ENCODE measurements around the gene KCNQ5.

The KCNQ5 gene

DNA sequence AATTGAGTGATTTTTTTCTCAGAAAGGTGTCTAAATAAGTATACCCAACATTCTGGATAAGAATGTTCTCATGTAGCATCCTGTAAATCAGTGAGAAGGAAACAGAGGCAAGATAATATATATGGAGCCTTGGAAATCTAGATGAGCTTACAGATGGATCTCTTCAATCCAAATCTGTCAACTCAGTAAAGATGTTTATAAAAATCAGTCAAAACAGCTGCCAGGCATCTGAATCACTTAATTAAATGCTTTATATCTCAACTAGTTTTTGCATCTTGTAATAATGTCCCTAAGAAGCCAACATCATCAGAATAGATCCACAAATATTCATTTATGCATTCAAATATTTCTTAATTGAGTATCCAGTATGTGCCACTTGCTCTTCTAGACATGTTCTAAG lies 303.3 kb downstream of the KCNQ5 start:
- DNase-seq, result no peak

DNA sequence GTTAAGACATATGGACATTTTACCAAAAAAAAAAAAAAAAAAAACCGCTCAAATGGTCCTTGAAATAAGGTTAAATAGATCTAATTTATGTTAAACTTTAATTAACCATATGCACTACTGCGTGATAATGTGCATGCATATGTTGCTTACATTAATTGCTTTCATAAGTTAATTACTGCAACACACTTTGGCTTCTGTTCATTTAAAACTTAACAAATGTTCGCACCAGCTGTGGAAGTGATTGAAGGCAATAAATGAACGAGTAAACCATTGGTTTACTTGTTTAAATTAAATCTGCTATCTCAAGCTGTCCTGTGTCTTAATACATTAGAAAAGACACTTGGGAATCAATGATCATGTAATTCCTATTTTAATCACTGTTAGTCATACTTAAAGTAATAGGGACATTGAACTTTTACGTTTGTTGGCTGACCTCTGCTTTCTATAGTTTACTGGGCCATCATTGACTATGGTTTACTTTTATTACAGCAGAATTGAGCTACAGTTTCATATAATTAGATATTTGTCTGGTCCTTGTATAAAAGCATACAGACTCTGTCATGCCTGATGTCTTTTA lies 308.8 kb downstream of the KCNQ5 start:
- no peak for DNase-seq

DNA sequence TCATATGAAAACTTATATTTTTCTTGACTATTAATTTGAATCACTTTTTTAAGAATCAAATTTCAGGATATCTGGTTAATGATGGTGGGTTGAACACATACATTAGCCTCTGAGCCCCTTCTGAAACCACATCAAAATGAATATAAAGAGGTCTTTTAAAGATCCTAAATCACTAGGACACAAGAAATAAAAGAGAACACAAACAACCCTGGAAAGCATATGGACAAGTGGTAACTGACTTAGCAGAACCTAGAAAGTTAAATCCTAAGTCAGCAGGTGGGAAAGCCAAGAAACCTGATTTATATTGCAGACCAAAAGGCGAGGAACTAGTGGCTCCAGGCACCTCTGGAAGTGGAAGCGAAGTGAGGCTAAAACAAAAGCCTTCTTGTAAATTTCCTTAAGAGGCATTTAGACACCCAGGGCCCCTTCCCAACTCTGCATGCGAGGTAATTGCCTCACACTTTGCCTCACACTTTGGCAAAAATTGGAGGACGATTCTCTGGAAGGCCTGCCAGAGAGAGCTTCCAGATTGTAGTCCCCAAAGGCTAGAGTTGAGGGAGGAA lies 309.5 kb downstream of the KCNQ5 start:
- no peak for DNase-seq

DNA sequence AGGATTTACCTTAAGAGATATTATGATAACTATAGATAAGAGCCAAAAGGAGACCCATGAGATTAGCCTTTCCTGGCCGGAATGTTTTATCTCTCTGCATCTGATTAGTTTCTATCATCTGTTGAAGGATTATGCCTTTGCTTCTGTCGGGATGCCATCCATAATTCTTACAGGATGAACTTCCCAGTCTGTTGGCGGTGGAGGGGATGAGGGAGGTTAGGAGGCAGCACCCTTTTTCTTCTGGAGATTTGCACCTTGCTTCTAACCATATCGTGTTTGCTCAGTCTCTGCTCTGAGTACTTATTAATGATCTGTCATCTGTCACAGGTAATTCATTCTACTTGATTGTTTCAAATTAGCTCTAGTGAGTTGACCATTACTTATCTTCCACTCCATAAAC lies 311.4 kb downstream of the KCNQ5 start:
- no peak for DNase-seq

DNA sequence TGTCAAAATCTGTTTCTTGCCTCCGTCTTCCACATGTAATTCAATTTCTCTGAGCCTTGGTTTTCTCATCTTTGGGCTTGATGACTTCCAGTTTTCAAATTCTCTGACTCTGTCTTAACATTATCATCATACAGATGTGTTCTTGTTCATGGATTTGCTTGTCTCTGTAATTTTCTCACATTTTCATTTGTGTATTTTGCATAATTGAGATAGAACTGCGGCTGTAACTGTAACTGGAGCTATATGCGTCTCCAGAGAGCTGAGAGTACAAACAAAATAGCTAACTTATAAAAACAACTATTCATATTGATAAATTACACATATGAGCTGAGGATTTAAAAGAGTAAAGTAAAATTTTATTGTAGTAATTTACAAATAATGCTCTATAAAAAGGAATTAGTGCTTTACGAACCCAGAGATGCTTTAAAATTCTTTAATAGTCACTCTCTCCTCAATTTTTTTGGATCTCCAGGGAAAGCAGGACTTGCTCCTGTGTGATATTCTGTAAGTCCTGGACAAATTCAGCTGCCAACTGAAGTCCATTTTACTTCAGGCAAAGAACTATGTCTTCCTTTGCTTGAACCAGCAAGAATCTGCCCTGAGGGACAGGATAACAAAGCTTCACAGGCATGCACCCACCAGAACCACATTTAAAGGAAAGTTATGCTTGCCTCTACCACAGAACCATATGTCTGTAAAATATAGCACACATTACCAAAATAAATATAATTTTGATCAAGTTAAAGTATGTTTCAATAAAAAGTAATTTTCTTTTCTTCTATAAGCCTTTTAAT lies 315.1 kb downstream of the KCNQ5 start:
- DNase-seq, result peak; percentile 60

DNA sequence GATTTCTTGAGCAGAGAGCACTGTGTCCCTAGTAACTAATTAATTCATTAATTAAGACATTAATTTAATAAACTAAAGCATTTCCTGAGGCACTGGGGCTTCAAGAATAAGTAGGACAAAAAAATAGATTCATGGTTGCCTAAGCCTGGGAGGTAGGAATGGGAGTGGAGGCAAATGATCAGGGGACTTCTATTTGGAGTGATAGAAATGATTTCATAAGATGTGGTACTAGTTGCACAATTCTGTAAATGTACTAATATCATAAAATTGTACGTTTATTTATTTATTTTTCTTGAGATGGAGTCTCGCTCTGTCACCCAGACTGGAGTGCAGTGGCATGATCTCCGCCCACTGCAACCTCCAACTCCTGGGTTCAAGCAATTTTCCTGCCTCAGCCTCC lies 316.2 kb downstream of the KCNQ5 start:
- no peak for DNase-seq

DNA sequence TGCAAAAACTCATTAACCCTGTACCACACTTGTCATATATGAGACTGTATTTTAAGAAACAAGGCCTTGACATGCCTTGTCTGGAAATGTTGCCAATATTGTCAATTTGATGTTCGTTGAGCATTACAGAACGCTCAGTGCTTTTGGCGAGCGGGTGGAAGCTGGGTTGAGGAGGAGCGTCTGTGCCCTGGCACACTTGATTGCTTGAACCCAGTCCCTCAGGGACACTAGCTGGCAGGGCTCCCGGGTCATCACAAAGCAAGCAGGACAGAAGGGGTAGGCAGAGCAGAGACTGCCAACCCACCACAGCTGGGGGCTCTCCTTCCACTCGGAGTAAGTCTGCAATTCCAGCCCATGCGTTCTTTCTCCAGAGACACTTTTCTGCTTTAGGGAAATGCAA lies 317.1 kb downstream of the KCNQ5 start:
- DNase-seq, result no peak

DNA sequence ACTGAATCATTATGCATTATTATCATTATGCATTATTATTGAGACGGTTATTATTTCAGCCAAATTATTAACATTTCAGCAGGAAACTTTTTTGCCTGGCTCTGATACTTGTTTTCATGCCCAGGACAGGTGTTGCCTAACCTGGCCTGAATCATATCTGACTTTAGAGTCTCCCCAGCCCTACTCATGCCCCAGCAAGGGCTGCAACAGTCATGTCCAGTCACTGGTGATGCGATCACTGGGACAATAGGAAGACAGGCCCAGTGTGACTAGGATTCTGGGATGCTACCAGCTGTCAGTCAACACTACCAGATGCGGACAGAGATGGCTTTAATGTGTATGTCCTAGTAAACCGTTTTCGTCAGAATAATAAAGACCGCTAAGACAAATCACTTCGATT lies 318.4 kb downstream of the KCNQ5 start:
- no peak for DNase-seq

DNA sequence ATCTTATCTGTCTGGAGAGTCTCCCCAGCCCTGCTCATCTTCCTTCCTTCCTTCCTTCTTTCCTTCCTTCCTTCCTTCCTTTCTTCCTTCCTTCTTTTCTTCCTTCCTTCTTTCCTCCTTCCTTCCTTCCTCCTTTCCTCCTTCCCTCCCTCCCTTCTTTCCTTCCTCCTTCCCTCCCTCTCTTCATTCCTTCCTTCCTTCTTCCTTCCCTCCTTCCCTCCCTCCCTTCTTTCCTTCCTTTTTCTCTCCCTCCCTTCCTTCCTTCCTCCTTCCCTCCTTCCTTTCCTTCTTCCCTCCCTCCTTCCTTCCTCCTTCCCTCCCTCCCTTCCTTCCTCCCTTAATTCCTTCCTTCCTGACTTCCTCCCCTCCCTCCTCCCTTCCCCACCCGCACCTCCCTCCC lies 319.4 kb downstream of the KCNQ5 start:
- DNase-seq, result no peak

DNA sequence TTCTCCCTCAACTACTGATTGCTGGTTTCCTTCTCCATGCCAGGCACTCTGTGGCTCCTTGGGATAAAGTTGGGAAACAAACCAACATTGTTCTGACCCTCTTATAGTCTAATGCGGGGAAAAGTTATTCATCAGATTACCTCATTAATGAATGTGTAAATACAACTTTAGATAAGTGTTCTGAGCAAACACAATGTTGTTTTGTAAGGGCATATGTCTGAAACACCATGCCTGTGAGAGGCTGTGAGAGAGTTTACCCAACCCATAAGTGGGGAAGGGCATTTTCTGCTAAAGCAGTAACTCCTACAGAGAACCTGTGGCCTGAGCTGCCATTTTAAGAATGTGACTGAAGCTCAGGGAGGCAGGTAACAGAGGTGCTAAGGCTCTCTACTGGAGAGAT lies 319.9 kb downstream of the KCNQ5 start:
- no peak for DNase-seq

DNA sequence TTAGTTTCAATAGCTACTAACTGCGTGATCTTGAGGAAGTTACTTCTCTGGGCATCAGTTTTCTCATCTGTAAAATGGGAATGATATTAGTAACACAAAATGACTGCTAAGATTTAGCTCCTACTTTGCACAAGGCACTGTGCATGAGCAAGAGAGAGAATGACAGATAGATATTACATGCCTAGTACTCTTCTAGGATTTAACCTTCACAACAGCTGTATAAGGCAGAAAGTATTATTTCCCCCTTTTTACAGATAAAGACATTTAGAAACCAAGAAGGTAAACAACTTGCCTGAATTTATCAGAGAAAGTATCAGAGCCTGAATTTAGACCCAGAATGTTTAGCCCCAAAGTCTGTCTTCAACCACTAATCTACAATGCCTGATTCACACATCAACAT lies 321.8 kb downstream of the KCNQ5 start:
- DNase-seq, result no peak

DNA sequence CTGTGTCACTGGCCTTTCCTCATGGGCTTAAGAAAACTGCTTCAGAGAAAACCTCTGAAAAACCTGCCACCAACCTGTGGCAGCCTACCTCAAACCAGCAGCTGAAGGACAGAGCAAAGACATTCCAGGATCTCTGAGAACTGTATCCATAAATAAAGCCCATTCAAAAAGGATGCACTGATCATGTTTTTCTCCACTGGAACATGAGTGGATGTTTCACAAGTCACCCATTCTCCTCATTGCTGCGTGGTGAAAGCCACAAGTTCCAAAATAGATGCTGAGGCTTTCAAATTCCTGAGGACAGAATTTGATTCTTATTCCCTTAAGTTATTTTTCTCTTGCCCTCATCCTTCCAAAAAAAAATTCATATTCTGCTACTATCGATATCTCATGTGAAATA lies 322.8 kb downstream of the KCNQ5 start:
- no peak for DNase-seq

DNA sequence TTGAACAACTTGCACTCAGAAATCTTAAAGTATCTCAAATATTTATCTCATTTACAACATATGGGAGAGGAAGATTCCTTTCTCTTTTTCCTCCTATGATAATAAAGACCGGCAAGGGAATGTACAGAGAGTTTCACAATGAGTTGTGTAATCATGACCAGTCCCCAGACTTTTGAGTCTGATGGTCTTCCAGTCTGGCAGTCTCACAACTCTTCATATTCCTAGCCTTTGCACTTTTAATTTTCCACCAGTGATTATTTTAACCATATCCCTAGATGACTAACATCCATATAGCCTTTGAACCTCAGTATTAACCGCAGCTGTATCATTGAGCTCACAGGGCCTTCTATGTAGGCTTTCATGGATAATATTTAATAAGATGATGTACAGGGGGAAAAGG lies 324.9 kb downstream of the KCNQ5 start:
- no peak for DNase-seq

DNA sequence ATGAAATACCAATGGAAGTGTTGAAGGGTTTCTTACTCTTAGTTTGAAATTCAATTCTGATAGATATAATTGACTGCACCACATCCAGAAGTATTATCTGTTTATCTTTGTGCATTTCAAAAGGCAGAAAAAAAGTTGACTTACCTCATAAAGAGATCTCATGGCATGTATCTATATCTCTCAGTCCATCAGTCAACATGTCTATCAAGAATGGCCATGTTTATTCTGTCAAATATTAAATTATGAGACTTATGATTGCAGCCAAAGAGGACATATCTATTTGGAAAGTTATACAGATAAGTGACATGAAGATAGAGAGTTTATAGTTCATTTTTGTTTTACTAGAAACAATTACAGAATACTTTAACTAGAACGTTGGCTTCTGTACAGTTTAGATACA lies 325.7 kb downstream of the KCNQ5 start:
- no peak for DNase-seq

DNA sequence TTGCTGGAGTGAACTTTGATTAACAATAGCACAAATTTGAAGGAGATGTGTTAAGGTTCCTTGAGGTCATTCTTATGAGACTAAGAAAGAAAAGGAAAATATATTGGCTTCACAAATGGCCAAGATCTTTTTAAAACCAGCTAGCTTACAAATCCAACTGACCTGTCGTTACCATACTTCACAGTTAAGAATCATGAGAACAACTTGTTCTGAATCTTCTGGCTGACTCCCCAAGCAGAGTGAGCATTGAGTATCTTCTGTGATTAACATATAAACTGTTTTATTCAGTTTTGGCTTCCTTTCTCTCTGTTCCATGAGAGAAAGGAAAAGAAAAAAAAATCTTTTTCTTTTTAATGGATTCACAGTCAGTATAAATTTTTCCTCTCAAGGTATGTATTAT lies 326.3 kb downstream of the KCNQ5 start:
- DNase-seq, result no peak

DNA sequence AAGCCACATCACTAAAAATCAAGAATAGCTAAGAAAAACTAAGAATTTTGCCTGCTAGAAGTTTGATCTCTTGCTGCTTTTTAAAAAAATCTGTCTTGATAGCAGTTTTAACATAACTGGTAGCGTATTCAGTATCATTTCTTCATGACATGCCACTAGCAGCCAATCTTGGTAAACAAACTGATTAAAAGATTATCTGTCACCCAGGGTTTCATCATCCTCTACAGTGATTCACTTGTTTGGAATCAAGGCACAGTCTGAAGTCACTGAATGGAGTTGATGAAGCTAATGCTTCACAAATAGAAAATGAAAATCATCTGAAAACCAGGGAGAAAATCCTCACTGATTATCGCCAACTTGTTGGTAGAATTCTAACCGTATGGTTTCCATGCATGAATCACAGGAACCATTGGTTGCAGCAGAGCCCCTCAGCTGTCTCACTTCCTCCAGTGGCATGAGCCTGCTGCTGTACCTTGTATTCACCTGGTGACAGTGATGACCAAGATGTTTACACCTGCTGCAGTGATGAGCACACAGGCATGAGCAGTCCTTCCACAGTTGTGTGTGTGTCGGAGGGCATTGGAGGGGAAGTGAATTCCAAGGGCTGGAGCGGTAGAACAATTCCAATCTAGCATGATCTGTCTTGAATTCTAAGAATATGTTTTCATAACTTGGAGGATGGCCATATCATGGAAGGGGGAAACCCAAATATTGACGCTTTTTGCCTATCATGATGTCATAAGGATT lies 328.4 kb downstream of the KCNQ5 start:
- DNase-seq, result no peak

DNA sequence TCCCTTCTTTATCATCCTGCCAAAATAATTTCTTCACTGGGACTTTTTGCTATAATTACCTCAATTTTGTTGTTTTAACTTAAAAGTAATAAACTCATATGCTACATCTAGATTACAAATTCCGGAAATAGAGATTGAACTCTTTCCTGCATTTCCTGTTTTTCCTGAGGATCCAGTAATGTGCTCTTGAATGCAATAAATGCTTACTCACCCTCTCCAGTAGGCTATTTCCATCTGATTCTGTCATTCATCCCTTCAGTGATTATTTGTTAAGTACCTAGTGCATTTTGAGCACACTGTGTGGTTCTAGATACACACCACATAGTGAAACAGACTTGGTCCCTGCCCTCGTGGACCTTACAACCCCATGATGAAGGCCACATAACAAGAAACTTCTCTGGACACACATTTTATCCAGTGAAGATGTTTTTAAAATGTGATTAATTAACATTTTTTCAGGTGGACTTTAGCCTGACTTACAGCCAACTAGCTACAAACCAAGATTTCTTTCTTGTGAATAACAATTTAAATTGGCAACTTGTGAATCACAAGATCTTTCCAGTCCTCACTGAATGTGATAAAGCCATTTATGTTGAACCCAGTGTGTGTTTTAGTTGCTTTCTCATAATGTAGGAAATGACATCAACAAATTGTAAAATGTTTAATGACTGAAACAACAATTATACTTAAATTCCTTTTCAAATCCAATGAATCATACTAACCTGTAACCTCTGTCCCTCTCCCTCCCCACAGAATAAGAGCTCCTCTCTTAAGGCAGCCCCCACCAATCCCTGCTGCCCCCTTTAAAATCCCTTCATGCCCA lies 331.2 kb downstream of the KCNQ5 start:
- no peak for DNase-seq

DNA sequence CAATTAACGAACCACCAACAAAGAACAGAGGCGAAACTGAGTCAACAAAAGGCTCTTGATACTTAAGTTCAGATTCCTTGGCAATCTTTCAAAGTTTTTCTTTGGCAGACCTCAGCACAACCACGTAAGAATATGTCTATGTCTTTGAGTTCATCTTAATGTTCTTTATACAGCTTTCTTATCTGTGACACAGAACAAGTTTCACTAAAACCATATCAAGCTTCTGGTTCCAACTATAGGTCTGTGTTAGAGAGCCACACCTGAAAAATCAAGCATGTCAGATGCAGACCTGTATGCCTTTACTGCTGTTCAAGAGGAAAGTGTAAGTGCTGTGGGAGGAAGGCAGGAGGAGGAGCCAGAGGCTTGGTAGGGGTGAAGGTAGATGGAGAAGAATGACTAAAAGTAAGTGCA lies 332.1 kb downstream of the KCNQ5 start:
- DNase-seq, result no peak

DNA sequence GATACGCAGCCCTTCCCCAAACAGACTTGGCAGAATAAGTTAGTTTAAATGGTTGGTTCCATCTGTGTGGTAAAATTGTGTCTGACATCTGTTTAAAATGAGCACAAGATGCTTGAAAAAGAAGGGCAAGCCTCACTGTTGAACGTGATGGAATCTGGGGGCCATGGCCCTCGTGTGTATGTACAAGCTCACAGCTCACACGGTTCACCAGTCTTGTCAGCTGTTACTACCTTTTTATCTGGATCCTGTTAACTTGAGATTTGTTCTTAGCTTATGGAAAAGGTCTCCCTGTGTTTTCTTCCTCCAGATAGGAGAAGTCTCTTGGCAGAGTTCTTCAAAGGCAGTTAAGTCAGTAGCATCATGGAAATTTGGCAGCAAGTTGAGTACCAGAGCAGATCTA lies 332.9 kb downstream of the KCNQ5 start:
- DNase-seq, result no peak

DNA sequence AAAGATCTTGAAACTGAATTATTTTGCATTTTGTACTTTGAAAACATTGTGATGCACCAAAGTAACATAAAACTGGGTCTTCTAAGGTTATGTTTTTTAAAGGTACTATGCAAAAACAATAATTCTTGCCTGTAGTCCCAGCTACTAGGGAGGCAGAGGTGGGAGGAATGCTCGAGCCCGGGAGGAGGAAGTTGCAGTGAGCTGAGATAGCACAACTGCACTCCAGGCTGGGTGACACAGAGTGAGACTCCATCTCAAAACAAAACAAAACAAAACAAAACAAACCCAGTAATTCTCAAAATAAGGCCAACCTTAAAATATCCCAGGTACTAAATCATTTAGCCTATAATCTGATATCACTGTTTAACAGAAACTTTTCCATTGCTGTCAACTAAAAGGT lies 333.8 kb downstream of the KCNQ5 start:
- DNase-seq, result peak; percentile 57

DNA sequence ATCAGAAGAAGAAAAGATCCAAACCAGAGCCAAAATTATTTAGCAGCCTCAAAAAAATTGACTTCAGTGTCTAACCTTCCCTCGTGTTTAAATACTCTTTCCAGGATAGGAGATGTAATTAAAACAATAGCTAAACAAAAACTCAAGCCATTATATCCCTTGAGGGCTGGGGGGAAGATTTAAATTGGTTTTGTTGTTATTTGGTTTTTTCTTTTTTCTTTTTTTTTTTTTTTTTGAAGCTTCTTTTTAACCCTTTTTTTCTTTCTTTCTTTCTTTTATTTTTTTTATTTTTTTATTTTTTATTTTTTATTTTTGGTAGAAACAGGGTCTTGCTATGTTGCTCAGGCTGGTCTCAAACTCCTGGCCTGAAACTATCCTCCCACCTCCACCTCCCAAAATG lies 334.4 kb downstream of the KCNQ5 start:
- no peak for DNase-seq

DNA sequence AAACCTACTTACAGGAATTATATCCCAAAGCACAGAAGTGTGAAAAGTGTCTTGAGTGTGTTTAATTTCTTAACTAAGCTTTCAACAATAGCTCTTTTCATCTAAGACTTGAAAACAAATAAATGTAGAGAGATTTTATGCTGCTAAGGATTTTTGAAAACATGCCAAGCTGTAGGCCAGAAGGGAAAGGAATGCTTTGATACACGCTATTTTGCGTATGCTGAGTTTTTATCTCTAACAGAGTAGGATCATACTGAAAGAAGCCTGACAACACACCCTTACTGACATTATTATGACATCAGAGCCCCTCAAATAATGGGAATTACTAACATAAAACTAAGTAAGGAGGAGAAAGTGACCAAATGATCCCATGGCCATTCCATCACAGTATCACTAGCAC lies 338.0 kb downstream of the KCNQ5 start:
- DNase-seq, result no peak

DNA sequence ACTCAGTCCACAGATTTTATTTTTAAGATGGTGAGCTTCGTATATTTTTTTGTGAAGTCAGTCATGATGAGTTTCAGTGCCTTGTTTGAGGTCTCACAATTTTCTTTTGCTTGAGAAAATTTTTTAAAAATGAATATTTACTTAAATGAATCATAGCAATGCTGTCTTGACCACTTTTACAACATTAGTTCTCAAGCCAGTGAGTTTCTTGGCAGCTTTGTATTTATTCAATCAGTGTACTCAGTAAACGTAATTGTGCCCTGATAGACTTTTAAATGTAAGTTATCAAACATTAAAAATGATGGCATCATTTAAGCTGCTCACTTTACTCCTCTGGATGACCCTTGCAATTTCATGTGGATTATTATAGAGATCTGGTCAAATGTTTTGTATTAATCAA lies 342.1 kb downstream of the KCNQ5 start:
- DNase-seq, result no peak

All from islet precursor cell (in vitro differentiated cells).